A549 (cell line): ENCODE results near the gene STRIP2. TPM values are rescaled to one million over a fixed set of nuclear protein-coding genes. Genes with fewer than 3 reads are reported as not detected.

Experiments
- ATAC-seq, 2 experiments: fragments of 200-7000 bp in 1 of 2; fragments of >200 bp in 1 of 2; cut with Nextera tagmentation in 1 of 2; cut with Tn5 transposase in 1 of 2; 3 replicates each; pipeline versions ENCODE4 v1.8.0 to v1.9.1; 2018 to 2020; ENCODE audit warnings: mild to moderate bottlenecking in 1 of 2, moderate library complexity in 1 of 2
- CTCF ChIA-PET: fragments of 300-600 bp; sonication (Branson Sonifier 250); formaldehyde crosslinking; extraction: SDS; loops from one replicate; lab custom pipeline; 2021; ENCODE audit warnings: antibody characterized with exemption, inconsistent platforms; lab: Yijun Ruan, JAX
- POLR2A ChIA-PET: fragments of 350-600 bp; formaldehyde crosslinking; extraction: SDS; loops from one replicate; lab custom pipeline; 2021; ENCODE audit warnings: antibody characterized with exemption, inconsistent platforms; lab: Yijun Ruan, JAX
- DNase-seq, 2 experiments: peaks; one replicate each; pipeline versions ENCODE4 v3.0.0 to v3.0.0-alpha.2; 2011 to 2016; ENCODE audit warnings: low read depth in 1 of 2, low spot score in 1 of 2
- FAIRE-seq: peaks from 2 replicates; lab custom pipeline; 2011; peaks lifted over from hg19 to GRCh38; lab: Jason Lieb, UNC
- H3K27ac ChIP-seq, 2 experiments: fragments of >200 bp; sonication (Bioruptor Twin); formaldehyde crosslinking; 3 replicates each; pipeline ENCODE4 v1.5.1; 2016 to 2017
- H3K4me1 ChIP-seq: fragments of >200 bp; sonication (Bioruptor Twin); formaldehyde crosslinking; 3 replicates; pipeline ENCODE4 v1.6.1; 2016
- H3K4me2 ChIP-seq: fragments of >200 bp; sonication (Bioruptor Twin); formaldehyde crosslinking; 3 replicates; pipeline ENCODE4 v1.6.1; 2016
- H3K4me3 ChIP-seq: fragments of >200 bp; sonication (Bioruptor Twin); formaldehyde crosslinking; 3 replicates; pipeline ENCODE4 v1.5.1; 2016
- H3K9me3 ChIP-seq: fragments of >200 bp; sonication (Bioruptor Twin); formaldehyde crosslinking; 3 replicates; pipeline ENCODE4 v1.6.1; 2016
- ATOH8 ChIP-seq: fragments of 250-450 bp; sonication (Bioruptor Pico); IDR thresholded peaks from 2 replicates; pipeline ENCODE4 v1.5.0; 2020; ENCODE audit warnings: low read depth, mild to moderate bottlenecking, moderate library complexity
- BCL3 ChIP-seq: fragments of >200 bp; sonication (Bioruptor Twin); formaldehyde crosslinking; IDR thresholded peaks from 3 replicates; pipeline ENCODE4 v1.6.1; 2016
- CHD2 ChIP-seq: fragments of 150-350 bp; IDR thresholded peaks from 2 replicates; pipeline ENCODE4 v1.6.1; 2014; ENCODE audit warnings: low read length; ENCODE audit not compliant: partially characterized antibody
- EHF ChIP-seq: fragments of 250-450 bp; sonication (Bioruptor Pico); IDR thresholded peaks from 2 replicates; pipeline ENCODE4 v1.5.0; 2020; ENCODE audit warnings: mild to moderate bottlenecking
- EHMT2 ChIP-seq: fragments of 200-600 bp; sonication (generic); IDR thresholded peaks from 2 replicates; pipeline ENCODE4 v1.6.1; 2016; ENCODE audit warnings: antibody characterized with exemption, low read depth, mild to moderate bottlenecking, moderate library complexity
- ELK1 ChIP-seq: fragments of 150-350 bp; IDR thresholded peaks from 2 replicates; pipeline ENCODE4 v1.6.1; 2014; ENCODE audit warnings: low read depth, mild to moderate bottlenecking, low read length
- ESRRA ChIP-seq: fragments of 150-350 bp; IDR thresholded peaks from 2 replicates; pipeline ENCODE4 v1.6.1; 2014; ENCODE audit warnings: mild to moderate bottlenecking, low read length, borderline replicate concordance
- FOSB ChIP-seq: fragments of 250-450 bp; sonication (Bioruptor Pico); IDR thresholded peaks from 2 replicates; pipeline ENCODE4 v1.5.0; 2020; ENCODE audit warnings: mild to moderate bottlenecking, moderate library complexity
- GATA3 ChIP-seq: IDR thresholded peaks from 2 replicates; pipeline ENCODE4 v1.6.1; 2012; ENCODE audit warnings: borderline replicate concordance
- HES2 ChIP-seq: fragments of >200 bp; sonication (Bioruptor Twin); formaldehyde crosslinking; IDR thresholded peaks from 2 replicates; pipeline ENCODE4 v1.6.1; 2016
- HOXA7 ChIP-seq: fragments of 250-450 bp; sonication (Bioruptor Pico); IDR thresholded peaks from 2 replicates; pipeline ENCODE4 v1.5.0; 2020; ENCODE audit warnings: mild to moderate bottlenecking, moderate library complexity
- HOXB5 ChIP-seq: fragments of 250-450 bp; sonication (Bioruptor Pico); IDR thresholded peaks from 2 replicates; pipeline ENCODE4 v1.5.0; 2020; ENCODE audit warnings: mild to moderate bottlenecking, moderate library complexity
- JUNB ChIP-seq: fragments of >200 bp; sonication (Bioruptor Twin); formaldehyde crosslinking; IDR thresholded peaks from 2 replicates; pipeline ENCODE4 v1.6.1; 2016
- KDM1A ChIP-seq: fragments of 200-600 bp; sonication (generic); IDR thresholded peaks from 2 replicates; pipeline ENCODE4 v1.6.1; 2016; ENCODE audit warnings: low read depth, mild to moderate bottlenecking
- KDM5A ChIP-seq: fragments of 200-600 bp; sonication (generic); IDR thresholded peaks from 2 replicates; pipeline ENCODE4 v1.6.1; 2016; ENCODE audit warnings: antibody characterized with exemption, mild to moderate bottlenecking
- MAZ ChIP-seq: fragments of 150-350 bp; IDR thresholded peaks from 2 replicates; pipeline ENCODE4 v1.6.1; 2014; ENCODE audit warnings: antibody characterized with exemption, low read depth, low read length, borderline replicate concordance
- MYC ChIP-seq: IDR thresholded peaks from 2 replicates; pipeline ENCODE4 v1.6.1; 2012; ENCODE audit warnings: mild to moderate bottlenecking, inconsistent platforms, low read length, improper control_type of control experiment, borderline replicate concordance
- NFE2L2 ChIP-seq: fragments of 150-350 bp; conservative IDR thresholded peaks from 2 replicates; pipeline ENCODE4 v1.6.1; 2014; ENCODE audit warnings: low read length
- PHF8 ChIP-seq: fragments of 200-600 bp; sonication (generic); IDR thresholded peaks from 2 replicates; pipeline ENCODE4 v1.6.1; 2016; ENCODE audit warnings: low read depth, mild to moderate bottlenecking, antibody characterized with exemption, moderate library complexity, borderline replicate concordance
- RAD21 ChIP-seq, 2 experiments: fragments of >200 bp in 1 of 2; sonication (Bioruptor Twin) in 1 of 2; formaldehyde crosslinking in 1 of 2; IDR thresholded peaks in 1 of 2; conservative IDR thresholded peaks in 1 of 2; 2 replicates in 1 of 2; 3 replicates in 1 of 2; pipeline ENCODE4 v1.6.1; 2012 to 2018; ENCODE audit warnings: inconsistent platforms in 1 of 2
- RNF2 ChIP-seq: fragments of 200-600 bp; sonication (generic); IDR thresholded peaks from 2 replicates; pipeline ENCODE4 v1.6.1; 2016; ENCODE audit warnings: low read depth, mild to moderate bottlenecking, antibody characterized with exemption, moderate library complexity, borderline replicate concordance
- SMC3 ChIP-seq: fragments of >200 bp; sonication (Bioruptor Twin); formaldehyde crosslinking; IDR thresholded peaks from 3 replicates; pipeline ENCODE4 v1.6.1; 2018; ENCODE audit warnings: inconsistent platforms
- SREBF2 ChIP-seq: fragments of 450-650 bp; IDR thresholded peaks from 2 replicates; pipeline ENCODE4 v1.6.1; 2014; ENCODE audit warnings: mild to moderate bottlenecking, moderate library complexity
- ZFP36 ChIP-seq: fragments of 450-650 bp; IDR thresholded peaks from 2 replicates; pipeline ENCODE4 v1.6.1; 2014; ENCODE audit warnings: borderline replicate concordance; ENCODE audit not compliant: partially characterized antibody
- WGBS: methylation state at CpG from one replicate; pipeline ENCODE4 v1.1.6; 2017; ENCODE audit errors: missing lambda C conversion rate; 5-methylcytosine and 5-hydroxymethylcytosine counted together
- polyA plus RNA-seq, 4 experiments: library from polyadenylated mRNA; depleted of rRNA in 3 of 4; stranded (reverse); fragments of >200 nt; fragmentation: RNase III in 1 of 4; extraction: RNeasy Plus Mini Kit Qiagen cat#74134 plus additional on column Dnase treatment in 1 of 4; gene quantifications; 2 replicates in 3 of 4; 3 replicates in 1 of 4; pipeline ENCODE4 v1.2.3, GENCODE V29; 2011 to 2017

The STRIP2 gene
- polyA plus RNA-seq, 2 of the 4 experiments (the other 2 are of a cell fraction) = 4.9 to 7.2 TPM

GRCh38 chr7:129387537-129387936 is 46.7 kb upstream of the STRIP2 start:
- no peak for ATAC-seq
- CTCF ChIA-PET = interaction anchor here (0.8 to 4.4 kb wide), 4 partner anchors 12 to 176 kb away, joined by 3 to 28 read pairs (median 10); no protein-coding TSS in a partner anchor
- POLR2A ChIA-PET = no interaction called here
- no peak overlapping the region for H3K4me2 ChIP-seq
- no peak for FAIRE-seq
- WGBS = 92% methylated on average over 2 of the region's 2 CpGs
- no peak overlapping the region for H3K4me3 ChIP-seq
- TF ChIP-seq SREBF2 = no peak
- TF ChIP-seq CHD2 = no peak
- no peak for TF ChIP-seq ZFP36
- TF ChIP-seq PHF8 = no peak
- no peak for TF ChIP-seq MAZ
- TF ChIP-seq HOXB5 (CRISPR knock-in tag) = no peak
- no peak for TF ChIP-seq HOXA7 (CRISPR knock-in tag)
- no peaks in the 10 kb centered on the region for H3K4me1 ChIP-seq
- no peak for DNase-seq
- no peak overlapping the region for H3K27ac ChIP-seq
- H3K9me3 ChIP-seq = no peaks in the 10 kb centered on the region

- TF ChIP-seq EHMT2 (no peak), ELK1 (no peak), ATOH8 (no peak), MYC (no peak), KDM5A (no peak), NFE2L2 (no peak), HES2 (no peak), SMC3 (no peak), BCL3 (no peak), PHF8 (no peak), GATA3 (no peak), RAD21 (conservative IDR thresholded peaks at IDR 0.05 in 1 of 2, IDR thresholded peaks at IDR 0.05 in 1 of 2) (no peak), ESRRA (no peak), CHD2 (no peak), KDM1A (no peak), EHF (no peak), JUNB (no peak), FOSB (CRISPR knock-in tag) (no peak), RNF2 (no peak)
- Histone ChIP-seq H3K4me2 (no peak overlapping the region), H3K27ac (no peak overlapping the region), H3K4me1 (no peaks in the 10 kb centered on the region), H3K9me3 (no peaks in the 10 kb centered on the region), H3K4me3 (no peak overlapping the region)
- DNase-seq (no peak), FAIRE-seq (no peak), ATAC-seq (no peak)
- WGBS = 90% methylated on average over 8 of the region's 8 CpGs
- POLR2A ChIA-PET = interaction anchor here (0.7 kb wide), 1 partner anchor 19 kb away, joined by 3 read pairs; no protein-coding TSS in a partner anchor
- CTCF ChIA-PET = interaction anchor here (0.7 to 4.4 kb wide), 7 partner anchors 13 to 177 kb away, joined by 3 to 28 read pairs (median 4); no protein-coding TSS in a partner anchor
Measured at GRCh38 chr7:129388333-129389098, 45.7 kb upstream of the STRIP2 start.
